HepG2 (cell line): Measurements from ENCODE around the gene BUB1. TPM values are rescaled to one million over a fixed set of nuclear protein-coding genes. Genes with fewer than 3 reads are reported as not detected.

Experiments used
- ATAC-seq: fragments of 200-7000 bp; cut with Tn5 transposase; 3 replicates; pipeline ENCODE4 v1.9.1; 2020; ENCODE audit warnings: mild to moderate bottlenecking, moderate library complexity
- BruUV-seq: library from RNA; stranded (reverse); fragments of 400-500 nt; replicated peaks from 2 replicates; lab custom pipeline; 2021; lab: Mats Ljungman, UMichigan
- CTCF ChIA-PET: fragments of 300-600 bp; formaldehyde crosslinking; extraction: SDS; loops from one replicate; lab custom pipeline; 2021; ENCODE audit warnings: low total read pairs, inconsistent platforms, low intra/inter-chr PET ratio; lab: Yijun Ruan, JAX
- POLR2A ChIA-PET: fragments of 350-600 bp; sonication (Branson Sonifier 250); formaldehyde crosslinking; loops from one replicate; lab custom pipeline; 2020; ENCODE audit warnings: antibody characterized with exemption, inconsistent platforms; lab: Yijun Ruan, JAX
- DNase-seq: peaks from one replicate; pipeline ENCODE4 v3.0.0-alpha.2; 2015; ENCODE audit warnings: low spot score
- FAIRE-seq: peaks from 3 replicates; lab custom pipeline; 2011; peaks lifted over from hg19 to GRCh38; lab: Jason Lieb, UNC
- H2AFZ ChIP-seq: one replicate; pipeline ENCODE4 v1.6.1; 2011; ENCODE audit warnings: low read length, inconsistent platforms
- H3K27ac ChIP-seq: fragments of 300-600 bp; 3 replicates; pipeline ENCODE4 v1.8.0; 2011; ENCODE audit warnings: mixed run types, mild to moderate bottlenecking, mixed read lengths, low read length, inconsistent platforms; ENCODE audit not compliant: insufficient read depth; ENCODE audit errors: extremely low read length
- H3K27me3 ChIP-seq, 2 experiments: fragments of 200-600 bp in 1 of 2; 2 replicates in 1 of 2; 3 replicates in 1 of 2; pipeline versions ENCODE4 v1.6.0 to v1.8.0; 2011; ENCODE audit warnings: low read length in 2 of 2, mild to moderate bottlenecking in 2 of 2, moderate library complexity in 2 of 2, inconsistent platforms in 1 of 2; ENCODE audit not compliant: insufficient read depth in 2 of 2, control insufficient read depth in 1 of 2
- H3K36me3 ChIP-seq, 2 experiments: fragments of 200-600 bp in 1 of 2; replicated peaks in 1 of 2; 2 replicates in 1 of 2; 3 replicates in 1 of 2; pipeline versions ENCODE4 v1.5.1 to v1.8.0; 2011; ENCODE audit warnings: low read length in 2 of 2, inconsistent platforms in 1 of 2; ENCODE audit not compliant: insufficient read depth in 2 of 2, control insufficient read depth in 1 of 2
- H3K4me1 ChIP-seq: 2 replicates; pipeline ENCODE4 v1.5.1; 2012; ENCODE audit warnings: low read length, inconsistent platforms; ENCODE audit not compliant: insufficient read depth
- H3K4me2 ChIP-seq: 2 replicates; pipeline ENCODE4 v1.6.0; 2011; ENCODE audit warnings: low read depth, low read length, inconsistent platforms
- H3K4me3 ChIP-seq, 3 experiments: fragments of 200-600 bp in 1 of 3; sonication (generic), shearing (Covaris generic) in 1 of 3; replicated peaks in 1 of 3; 2 replicates each; pipeline ENCODE4 v1.5.1; 2011 to 2016; ENCODE audit warnings: low read length in 3 of 3, inconsistent platforms in 2 of 3, low read depth in 2 of 3, mild to moderate bottlenecking in 2 of 3, control low read depth in 1 of 3, mixed read lengths in 1 of 3; ENCODE audit not compliant: insufficient read depth in 1 of 3
- H3K79me2 ChIP-seq: one replicate; pipeline ENCODE4 v1.6.1; 2011; ENCODE audit warnings: low read length, inconsistent platforms; ENCODE audit not compliant: insufficient read depth
- H3K9ac ChIP-seq: 2 replicates; pipeline ENCODE4 v1.6.0; 2011; ENCODE audit warnings: mild to moderate bottlenecking, low read depth, low read length, inconsistent platforms; ENCODE audit not compliant: insufficient read depth
- H3K9me3 ChIP-seq: 2 replicates; pipeline ENCODE4 v1.5.1; 2012; ENCODE audit warnings: mild to moderate bottlenecking, low read length
- H4K20me1 ChIP-seq: 2 replicates; pipeline ENCODE4 v1.6.0; 2011; ENCODE audit warnings: inconsistent platforms, mild to moderate bottlenecking, low read length, moderate library complexity; ENCODE audit not compliant: insufficient read depth
- ATM ChIP-seq: fragments of 450-650 bp; IDR thresholded peaks from 2 replicates; pipeline ENCODE4 v1.7.1; 2017; ENCODE audit warnings: mild to moderate bottlenecking, borderline replicate concordance
- HMG20A ChIP-seq: IDR thresholded peaks from 2 replicates; pipeline ENCODE4 v1.6.1; 2016; ENCODE audit warnings: borderline replicate concordance
- HMG20B ChIP-seq: conservative IDR thresholded peaks from 2 replicates; pipeline ENCODE4 v1.6.1; 2016; ENCODE audit warnings: missing genetic modification reagents, missing compliant biosample characterization
- JARID2 ChIP-seq: sonication (generic); formaldehyde crosslinking; IDR thresholded peaks from 2 replicates; pipeline ENCODE4 v1.8.1; 2023; ENCODE audit warnings: missing genetic modification reagents, inconsistent platforms; ENCODE audit not compliant: insufficient replicate concordance
- JUN ChIP-seq: sonication (generic); formaldehyde crosslinking; IDR thresholded peaks from 2 replicates; pipeline ENCODE4 v1.4.0; 2020; ENCODE audit warnings: mild to moderate bottlenecking, missing genetic modification reagents
- KLF12 ChIP-seq: sonication (generic); formaldehyde crosslinking; IDR thresholded peaks from 2 replicates; pipeline ENCODE4 v1.4.0; 2020; ENCODE audit warnings: missing genetic modification reagents, borderline replicate concordance
- LRRFIP1 ChIP-seq: sonication (generic); formaldehyde crosslinking; conservative IDR thresholded peaks from 2 replicates; pipeline ENCODE4 v1.4.0; 2020; ENCODE audit warnings: missing genetic modification reagents
- NFATC3 ChIP-seq: sonication (generic); formaldehyde crosslinking; IDR thresholded peaks from 2 replicates; pipeline ENCODE4 v1.5.1; 2020; ENCODE audit warnings: mild to moderate bottlenecking, missing genetic modification reagents
- NFYC ChIP-seq: IDR thresholded peaks from 2 replicates; pipeline ENCODE4 v1.6.1; 2016; ENCODE audit warnings: missing genetic modification reagents, missing compliant biosample characterization
- NONO ChIP-seq, 2 experiments: fragments of 450-650 bp in 1 of 2; sonication (generic) in 1 of 2; formaldehyde crosslinking in 1 of 2; IDR thresholded peaks in 1 of 2; conservative IDR thresholded peaks in 1 of 2; 2 replicates each; pipeline versions ENCODE4 v1.6.1 to v1.8.0; 2017 to 2022; ENCODE audit warnings: mild to moderate bottlenecking in 1 of 2, missing genetic modification reagents in 1 of 2, moderate library complexity in 1 of 2
- PAXIP1 ChIP-seq: sonication (generic); formaldehyde crosslinking; conservative IDR thresholded peaks from 2 replicates; pipeline ENCODE4 v1.4.0; 2020; ENCODE audit warnings: mild to moderate bottlenecking, missing genetic modification reagents, moderate library complexity
- PLRG1 ChIP-seq: fragments of 450-650 bp; conservative IDR thresholded peaks from 2 replicates; pipeline ENCODE4 v1.6.1; 2016
- RBAK ChIP-seq: sonication (generic); formaldehyde crosslinking; IDR thresholded peaks from 2 replicates; pipeline ENCODE4 v1.5.1; 2020; ENCODE audit warnings: mild to moderate bottlenecking, missing genetic modification reagents
- TMF1 ChIP-seq: sonication (generic); formaldehyde crosslinking; IDR thresholded peaks from 2 replicates; pipeline ENCODE4 v1.8.1; 2022; ENCODE audit warnings: low read depth, missing genetic modification reagents
- ZMAT5 ChIP-seq: sonication (generic); formaldehyde crosslinking; IDR thresholded peaks from 2 replicates; pipeline ENCODE4 v1.5.0; 2020; ENCODE audit warnings: mild to moderate bottlenecking, low read depth, missing genetic modification reagents, borderline replicate concordance
- ZNF136 ChIP-seq: sonication (generic); formaldehyde crosslinking; IDR thresholded peaks from 2 replicates; pipeline ENCODE4 v1.8.1; 2022; ENCODE audit warnings: low read depth, mild to moderate bottlenecking, moderate library complexity, missing genetic modification reagents
- ZNF33B ChIP-seq: sonication (generic); formaldehyde crosslinking; IDR thresholded peaks from 2 replicates; pipeline ENCODE4 v1.5.1; 2020; ENCODE audit warnings: mild to moderate bottlenecking, missing genetic modification reagents
- ZSCAN12 ChIP-seq: sonication (generic); formaldehyde crosslinking; IDR thresholded peaks from 2 replicates; pipeline ENCODE4 v1.9.0; 2021; ENCODE audit warnings: mild to moderate bottlenecking, missing genetic modification reagents
- WGBS: methylation state at CpG from one replicate; pipeline ENCODE4 v1.1.6; 2017; ENCODE audit warnings: low lambda C conversion rate; 5-methylcytosine and 5-hydroxymethylcytosine counted together
- in situ Hi-C: cut with HindIII; loops from 2 replicates; pipeline ENCODE4 v1.10.0; 2017; ENCODE audit warnings: low pct_unique_long_range_greater_than_20kb; ENCODE audit not compliant: extremely low pct_ligation_motif_present
- intact Hi-C: fragments of 100-400 bp; cut with micrococcal nuclease; formaldehyde crosslinking; loops from one replicate; pipeline ENCODE4 v1.10.0; 2022; ENCODE audit not compliant: unreplicated experiment
- polyA plus RNA-seq, 8 experiments: library from polyadenylated mRNA; depleted of rRNA in 3 of 8; stranded (reverse) in 7 of 8; unstranded in 1 of 8; fragments of >200 nt; fragmentation: Illumina TruSeq in 4 of 8; extraction: Trizol in 4 of 8; gene quantifications; 2 replicates each; pipeline versions ENCODE4 v1.2.1 to v1.2.3, GENCODE V29; 2011 to 2016; ENCODE audit warnings: low read depth in 4 of 8, missing spikeins in 1 of 8, mixed read lengths in 1 of 8; ENCODE audit not compliant: insufficient read depth in 1 of 8
- total RNA-seq, 5 experiments: library from RNA; depleted of rRNA; stranded (reverse); fragments of >200 nt; fragmentation: Illumina TruSeq; extraction: Trizol; gene quantifications; 2 replicates each; pipeline ENCODE4 v1.2.3, GENCODE V29; 2016; ENCODE audit warnings: low read depth in 1 of 5

BUB1 gene
- total and polyA plus RNA-seq, 2 of the 13 experiments (the other 11 are each of a cell fraction or from before 2014, with no cell fraction given) = 27.8 to 52.6 TPM

DNA sequence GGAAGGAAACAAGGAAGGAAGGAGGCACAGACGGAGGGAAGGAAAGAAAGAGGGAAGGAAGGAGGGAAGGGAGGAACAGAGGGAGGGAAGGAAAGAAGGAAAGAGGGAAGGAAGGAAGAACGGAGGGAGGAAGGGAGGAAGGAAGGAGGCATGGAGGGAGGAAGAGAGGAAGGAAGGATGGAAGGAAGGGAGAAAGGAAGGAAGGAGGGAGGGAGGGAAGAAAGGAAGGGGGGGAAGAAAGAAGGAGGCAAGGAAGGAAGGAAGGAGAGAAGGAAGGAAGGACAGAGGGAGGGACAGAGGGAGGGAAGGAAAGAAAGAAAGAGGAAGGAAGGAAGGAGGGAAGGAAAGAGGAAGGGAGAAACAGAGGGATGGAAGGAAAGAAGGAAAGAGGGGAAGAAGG lies 47.0 kb upstream of the BUB1 start:
- Histone ChIP-seq H3K27me3 (peaks cover 5 to 64% of the 10 kb centered on the region in 2 experiments), H3K4me1 (no peaks in the 10 kb centered on the region), H3K79me2 (no peaks in the 10 kb centered on the region), H3K4me2 (no peak overlapping the region), H3K36me3 (no peaks in the 10 kb centered on the region), H3K9ac (no peak overlapping the region), H2AFZ (no peak overlapping the region), H3K4me3 (no peak overlapping the region), H3K27ac (no peak overlapping the region), H4K20me1 (no peaks in the 10 kb centered on the region), H3K9me3 (no peaks in the 10 kb centered on the region)
- ATAC-seq (no peak), DNase-seq (no peak), FAIRE-seq (no peak)
- CTCF ChIA-PET = no interaction called here
- intact Hi-C loops (no loop called here), in situ Hi-C loops (no loop called here)
- POLR2A ChIA-PET = no interaction called here
- 16% methylated on average over 2 of the region's 2 CpGs for WGBS
- no TSS peak for BruUV-seq
- TF ChIP-seq HMG20B (no peak), ZNF136 (CRISPR knock-in tag) (no peak), PAXIP1 (CRISPR knock-in tag) (no peak), RBAK (CRISPR knock-in tag) (no peak), PLRG1 (peak; percentile 95; the same call in 1 of the 2 replicates), NFATC3 (CRISPR knock-in tag) (no peak), NONO (IDR thresholded peaks at IDR 0.05) (0 out of 2 replicates have a peak, but pooled peaks have one; percentile 8), NONO (CRISPR knock-in tag; conservative IDR thresholded peaks at IDR 0.05) (no peak), HMG20A (no peak), ZSCAN12 (CRISPR knock-in tag) (no peak), JARID2 (CRISPR knock-in tag) (no peak), ZMAT5 (CRISPR knock-in tag) (no peak), JUN (CRISPR knock-in tag) (no peak), KLF12 (CRISPR knock-in tag) (no peak), ZNF33B (no peak), TMF1 (CRISPR knock-in tag) (no peak), ATM (peak; percentile 66; the same call in 1 of the 2 replicates), NFYC (no peak), LRRFIP1 (CRISPR knock-in tag) (no peak)
